ENCODE data around the gene HEBP2.

The HEBP2 gene

DNA sequence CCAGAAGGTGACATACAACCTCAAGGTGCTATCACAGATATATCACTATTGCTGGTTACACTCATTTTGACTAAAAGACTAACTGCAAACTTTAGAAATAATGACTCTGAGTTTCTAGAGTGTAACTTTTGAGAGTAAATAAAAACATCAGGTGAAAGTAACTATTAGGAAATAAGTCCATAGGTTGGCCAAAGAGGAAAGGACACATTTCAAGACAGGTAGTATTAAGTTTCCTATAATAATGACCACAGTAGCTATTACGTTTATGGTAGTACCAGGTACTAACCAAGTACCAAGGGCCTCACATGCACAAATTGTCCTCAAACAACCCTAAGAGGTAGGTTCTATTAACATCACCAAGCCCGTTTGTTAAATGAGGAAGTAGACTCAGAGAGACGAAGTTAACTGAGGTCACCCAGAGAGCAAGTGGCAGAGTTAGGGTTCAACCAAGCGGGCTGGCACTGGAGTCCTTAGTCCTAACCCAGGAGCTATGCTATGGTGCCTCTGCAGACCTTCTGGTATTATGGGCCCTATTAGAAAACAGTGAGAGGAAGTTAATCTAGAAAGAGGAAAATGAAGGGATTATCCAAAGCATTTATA, 36.8 kb downstream of the HEBP2 start:
- TF ChIP-seq POLR2A (IDR thresholded peaks at IDR 0.05; ENCODE audit: low read depth, low read length) = no peak
- FAIRE-seq (no peak), DNase-seq (ENCODE audit: insufficient read length, low spot score) (no peak)

DNA sequence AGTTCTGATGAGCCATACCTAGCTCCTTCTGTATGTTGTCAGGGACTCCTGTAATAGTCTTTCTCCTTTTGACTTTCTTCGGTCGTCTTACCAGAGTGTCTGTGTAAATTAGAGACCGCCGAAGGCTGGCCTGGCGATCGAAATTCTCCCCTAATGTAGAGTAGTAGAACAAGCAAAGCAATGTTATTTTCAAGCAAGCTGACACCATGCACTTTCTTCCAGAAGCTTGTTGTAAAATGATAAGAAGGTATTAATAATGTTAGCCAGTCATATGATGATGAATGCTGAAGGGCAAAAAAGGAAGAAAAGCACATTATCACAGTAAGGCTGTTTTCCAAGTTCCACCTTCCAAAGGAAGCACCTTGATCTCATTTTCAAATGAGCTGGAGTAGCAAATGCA, 37.9 kb downstream of the HEBP2 start:
- DNase-seq (ENCODE audit: insufficient read length, low spot score) = no peak
- no peak for TF ChIP-seq POLR2A (IDR thresholded peaks at IDR 0.05; ENCODE audit: low read depth, low read length)
- no peak for FAIRE-seq

- no peak for FAIRE-seq
- DNase-seq (ENCODE audit: insufficient read length, low spot score) = no peak
- TF ChIP-seq POLR2A (IDR thresholded peaks at IDR 0.05; ENCODE audit: low read depth, low read length) = no peak
Observed at GRCh38 chr6:138442663-138443062, 38.6 kb downstream of the HEBP2 start.

- TF ChIP-seq POLR2A (IDR thresholded peaks at IDR 0.05; ENCODE audit: low read depth, low read length) = no peak
- no peak for FAIRE-seq
- no peak for DNase-seq (ENCODE audit: insufficient read length, low spot score)
Observed at GRCh38 chr6:138443979-138444378, 40.0 kb downstream of the HEBP2 start.

GRCh38 chr6:138446821-138447220, 42.8 kb downstream of the HEBP2 start:
- no peak for FAIRE-seq

GRCh38 chr6:138450445-138450844, 46.4 kb downstream of the HEBP2 start:
- FAIRE-seq = no peak
- no peak for DNase-seq (ENCODE audit: insufficient read length, low spot score)
- TF ChIP-seq POLR2A (IDR thresholded peaks at IDR 0.05; ENCODE audit: low read depth, low read length) = no peak

More at GRCh38 chr6:138446821-138447220, 42.8 kb downstream of the HEBP2 start:
- no peak for DNase-seq (ENCODE audit: insufficient read length, low spot score)
- TF ChIP-seq POLR2A (IDR thresholded peaks at IDR 0.05; ENCODE audit: low read depth, low read length) = no peak

- FAIRE-seq = no peak
- TF ChIP-seq POLR2A (IDR thresholded peaks at IDR 0.05; ENCODE audit: low read depth, low read length) = no peak
- no peak for DNase-seq (ENCODE audit: insufficient read length, low spot score)
Observed at GRCh38 chr6:138451043-138451442, 47.0 kb downstream of the HEBP2 start.

DNA sequence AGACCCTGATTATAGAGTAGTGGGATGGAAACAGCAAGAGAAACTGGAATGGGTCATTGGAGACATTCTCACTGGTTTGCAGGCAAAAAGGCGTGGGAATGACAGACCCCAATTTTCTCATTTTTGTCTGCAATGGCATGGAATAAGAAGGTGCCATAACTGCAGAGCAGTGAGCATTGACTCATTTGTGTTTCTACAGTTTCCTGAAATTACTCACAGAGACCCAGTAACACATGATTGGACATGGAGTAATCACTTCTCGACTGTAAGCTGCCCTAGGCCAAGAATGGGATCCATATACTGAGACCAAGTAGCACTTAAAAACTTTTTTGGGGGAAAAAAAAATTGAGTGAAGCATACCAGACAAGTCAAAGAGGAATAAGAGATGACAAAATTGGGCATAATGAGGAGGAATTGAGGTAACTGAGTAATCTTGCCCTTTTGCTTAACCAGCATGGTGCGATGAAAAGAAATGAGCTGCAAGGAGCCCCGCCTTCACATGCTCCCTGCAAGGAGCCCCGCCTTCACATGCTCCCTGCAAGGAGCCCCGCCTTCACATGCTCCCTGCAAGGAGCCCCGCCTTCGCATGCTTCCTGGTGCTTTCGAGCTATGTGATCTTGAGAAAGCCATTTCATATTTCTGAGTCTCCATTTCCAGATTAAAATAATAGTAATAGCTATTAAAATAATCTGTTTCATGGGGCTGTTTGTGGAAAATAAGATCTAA, 51.1 kb downstream of the HEBP2 start:
- FAIRE-seq (no peak), DNase-seq (ENCODE audit: insufficient read length, low spot score) (no peak)

DNA sequence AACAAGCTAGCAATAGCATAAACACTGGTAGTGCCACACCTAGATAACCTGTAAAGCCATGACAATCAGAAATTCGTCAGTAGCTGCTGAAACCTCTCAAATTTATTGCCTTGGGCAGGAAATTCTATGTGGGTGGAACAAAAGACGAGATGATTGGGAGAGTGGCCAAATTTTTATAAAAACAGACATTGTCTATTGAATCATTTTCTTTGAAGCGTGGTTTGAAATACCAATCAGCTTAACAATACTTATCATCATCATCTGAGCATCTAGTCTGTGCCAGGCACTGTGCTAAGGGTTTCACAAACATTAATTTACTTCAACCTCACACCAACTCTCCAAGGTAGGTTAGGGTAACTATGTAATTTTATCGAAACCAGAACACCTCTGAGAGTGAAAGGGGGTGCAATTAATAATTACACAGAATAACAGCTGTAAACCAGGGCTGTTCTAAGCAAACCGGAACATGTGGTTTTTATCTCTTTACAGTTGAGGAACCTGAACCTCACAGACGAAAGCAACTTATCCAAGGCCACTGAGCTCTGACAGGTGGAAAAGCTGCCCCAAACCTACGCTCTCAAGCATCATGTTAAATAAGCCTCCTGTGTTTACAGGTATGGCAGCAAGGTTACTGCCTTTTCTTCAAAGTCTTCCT, 51.9 kb downstream of the HEBP2 start:
- FAIRE-seq = peak; percentile 60

More for the DNA sequence above, 51.1 kb downstream of the HEBP2 start:
- TF ChIP-seq POLR2A (IDR thresholded peaks at IDR 0.05; ENCODE audit: low read depth, low read length) = no peak

DNA sequence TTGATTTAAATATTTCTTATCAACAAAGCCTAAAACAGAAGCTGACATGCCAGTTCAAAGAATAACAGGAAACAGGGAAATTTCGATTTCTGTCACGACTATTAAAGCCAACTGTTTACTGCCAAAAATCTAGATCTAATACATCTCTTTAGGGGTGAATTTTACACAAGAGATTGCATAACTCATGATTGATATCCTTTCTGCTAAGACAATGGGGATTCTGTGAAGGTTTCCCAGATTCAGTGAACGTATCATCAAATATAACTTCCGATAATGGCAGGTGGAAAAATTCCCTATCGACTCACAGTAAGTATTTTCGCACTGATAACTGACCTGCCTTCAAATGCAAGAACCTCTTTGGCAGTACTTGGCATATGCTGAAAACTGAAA, 52.4 kb downstream of the HEBP2 start:
- FAIRE-seq = no peak
- no peak for DNase-seq (ENCODE audit: insufficient read length, low spot score)
- TF ChIP-seq POLR2A (IDR thresholded peaks at IDR 0.05; ENCODE audit: low read depth, low read length) = no peak

More for the DNA sequence above, 51.9 kb downstream of the HEBP2 start:
- TF ChIP-seq POLR2A (IDR thresholded peaks at IDR 0.05; ENCODE audit: low read depth, low read length) = no peak
- DNase-seq (ENCODE audit: insufficient read length, low spot score) = no peak

DNA sequence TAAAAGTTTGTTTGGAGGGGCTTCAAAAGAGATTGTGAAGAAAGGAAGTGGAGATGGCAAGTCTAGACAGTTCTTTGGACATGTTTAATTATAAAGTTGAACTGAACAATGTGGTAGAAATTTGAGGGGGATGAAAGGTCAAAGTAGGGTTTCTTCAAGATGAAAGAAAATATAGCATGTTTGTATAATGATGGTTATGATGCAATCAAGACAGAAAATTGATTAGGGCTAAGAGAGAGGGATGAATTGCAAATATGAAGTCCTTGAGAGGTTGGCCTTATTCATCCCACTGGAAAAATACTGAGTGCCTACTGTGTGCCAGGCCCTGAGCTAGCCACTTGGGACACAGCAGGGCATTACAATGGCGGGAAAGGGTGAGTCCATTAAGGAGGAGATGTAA, 57.6 kb downstream of the HEBP2 start:
- no peak for TF ChIP-seq POLR2A (IDR thresholded peaks at IDR 0.05; ENCODE audit: low read depth, low read length)
- FAIRE-seq (no peak), DNase-seq (ENCODE audit: insufficient read length, low spot score) (no peak)

DNA sequence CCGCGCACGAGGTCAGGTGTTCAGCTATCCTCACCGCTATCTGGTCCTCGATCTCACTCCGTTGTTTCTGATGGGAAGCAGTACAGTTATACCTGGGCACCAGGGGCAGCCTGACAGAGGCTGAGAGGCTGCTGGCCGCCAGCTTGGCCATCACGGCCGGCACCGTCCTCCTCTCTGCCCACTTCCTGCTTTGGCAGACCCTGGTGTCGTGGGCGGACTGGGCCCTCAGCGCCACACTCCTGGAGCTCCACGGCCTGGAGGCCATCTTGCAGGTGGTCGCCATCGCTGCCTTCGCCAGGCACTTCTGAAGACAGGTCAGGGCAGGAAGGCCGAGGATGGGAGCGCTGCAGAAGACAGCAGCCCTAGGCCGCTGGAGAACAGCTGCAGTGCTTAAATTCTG, 60.1 kb downstream of the HEBP2 start:
- no peak for DNase-seq (ENCODE audit: insufficient read length, low spot score)
- no peak for TF ChIP-seq POLR2A (IDR thresholded peaks at IDR 0.05; ENCODE audit: low read depth, low read length)
- no peak for FAIRE-seq

- FAIRE-seq = peak; percentile 88
- TF ChIP-seq POLR2A (IDR thresholded peaks at IDR 0.05; ENCODE audit: low read depth, low read length) = no peak
Observed at GRCh38 chr6:138465007-138465645, 61.1 kb downstream of the HEBP2 start.

DNA sequence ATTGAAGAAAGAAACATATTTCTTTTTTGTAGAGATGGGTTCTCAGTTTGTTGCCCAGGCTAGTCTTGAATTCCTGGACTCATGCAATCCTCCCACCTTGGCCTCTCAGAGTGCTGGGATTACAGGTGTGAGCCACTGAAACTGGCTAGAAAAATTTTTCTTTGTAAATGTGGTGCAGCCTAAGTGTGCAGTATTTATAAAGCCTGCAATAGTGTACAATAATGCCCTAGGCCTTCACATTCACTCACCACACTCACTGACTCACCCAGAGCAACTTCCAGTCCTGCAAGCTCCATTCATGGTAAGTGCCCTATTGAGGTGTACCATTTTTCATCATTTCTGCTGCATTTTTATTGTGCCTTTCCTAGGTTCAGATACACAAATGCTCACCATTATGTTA, 63.9 kb downstream of the HEBP2 start:
- DNase-seq (ENCODE audit: insufficient read length, low spot score) (no peak), FAIRE-seq (no peak)
- no peak for TF ChIP-seq POLR2A (IDR thresholded peaks at IDR 0.05; ENCODE audit: low read depth, low read length)

More at GRCh38 chr6:138465007-138465645, 61.1 kb downstream of the HEBP2 start:
- DNase-seq (ENCODE audit: insufficient read length, low spot score) = peak; percentile 27

All from H54 (cell line).